Measurements from ENCODE around the gene LSP1. TPM values are rescaled to one million over a fixed set of nuclear protein-coding genes. Genes with fewer than 3 reads are reported as not detected.

Gene LSP1
- total RNA-seq = 0.32 TPM in 1 of 2 replicates, not detected in the other

GRCh38 chr11:1852877-1853276 lies at the start of gene LSP1:
Gene LSP1 (plus strand): TSS chr11:1853084. CDS start chr11:1853145, 61 bp downstream.

GRCh38 chr11:1834779-1835670 lies 17.9 kb upstream of the LSP1 start, which contains the start of gene SYT8:
Gene SYT8 (plus strand): TSS chr11:1834990. CDS start chr11:1835106, 116 bp downstream.

GRCh38 chr11:1838426-1839144 lies 14.3 kb upstream of the LSP1 start, which contains the start of gene TNNI2:
Gene TNNI2 (plus strand): TSS chr11:1838981. CDS start chr11:1839697, 716 bp downstream.

GRCh38 chr11:1891831-1892115 lies 38.9 kb downstream of the LSP1 start, which contains the start of gene PRR33:
Gene PRR33 (minus strand): TSS chr11:1891895. CDS start chr11:1890584, 1,311 bp downstream.

GRCh38 chr11:1919391-1920127 lies 66.7 kb downstream of the LSP1 start, which contains the start of gene TNNT3:
Gene TNNT3 (plus strand): TSS chr11:1919703. CDS start chr11:1922875, 3,172 bp downstream.

Other genes starting within 250 kb of the LSP1 start
- gene KRTAP5-3, start 244.6 kb upstream of the LSP1 start, total RNA-seq = not detected in 2 replicates
- not detected in 2 replicates for gene KRTAP5-4, start 230.9 kb upstream of the LSP1 start, total RNA-seq
- not detected in 2 replicates for gene KRTAP5-5, start 223.3 kb upstream of the LSP1 start, total RNA-seq
- gene KRTAP5-6, start 155.9 kb upstream of the LSP1 start, total RNA-seq = not detected in 2 replicates
- 0.15 TPM in 1 of 2 replicates, not detected in the other for gene IFITM10, start 102.5 kb upstream of the LSP1 start, total RNA-seq
- gene CTSD, start 89.2 kb upstream of the LSP1 start, total RNA-seq = 54.9 and 67.9 TPM in 2 replicates
- gene SYT8, start 18.1 kb upstream of the LSP1 start, total RNA-seq = not detected in 2 replicates
- not detected in 2 replicates for gene TNNI2, start 14.1 kb upstream of the LSP1 start, total RNA-seq
- gene PRR33, start 38.8 kb downstream of the LSP1 start, total RNA-seq = not detected in 2 replicates
- gene TNNT3, start 66.6 kb downstream of the LSP1 start, total RNA-seq = not detected in 2 replicates
- 145 and 179 TPM in 2 replicates for gene MRPL23, start 94.2 kb downstream of the LSP1 start, total RNA-seq
- gene H19, start 144.8 kb downstream of the LSP1 start, total RNA-seq = 9.1 and 19.2 TPM in 2 replicates

All from epithelial cell of umbilical artery (primary cell).